Bronchial epithelial cell (primary cell): ENCODE results near the gene VWDE. TPM values are rescaled to one million over a fixed set of nuclear protein-coding genes. Genes with fewer than 3 reads are reported as not detected.
A peak's percentile ranks its signal among the peaks of the same experiment; 100 is the strongest.

Experiments
- DNase-seq: peaks from one replicate; pipeline ENCODE4 v3.0.0-alpha.2; 2010; ENCODE audit warnings: low read depth
- FAIRE-seq: peaks from 2 replicates; lab custom pipeline; 2011; peaks lifted over from hg19 to GRCh38; lab: Jason Lieb, UNC
- H3K27me3 ChIP-seq: 2 replicates; pipeline ENCODE4 v1.5.1; 2011; ENCODE audit warnings: low read length; ENCODE audit not compliant: control insufficient read depth, insufficient read depth
- H3K36me3 ChIP-seq: 2 replicates; pipeline ENCODE4 v1.5.1; 2011; ENCODE audit warnings: low read length; ENCODE audit not compliant: control insufficient read depth, insufficient read depth
- H3K4me3 ChIP-seq: 2 replicates; pipeline ENCODE4 v1.5.1; 2011; ENCODE audit warnings: mild to moderate bottlenecking, low read depth, low read length, control low read depth
- total RNA-seq: library from RNA; depleted of rRNA; stranded (reverse); fragments of >200 nt; gene quantifications from 2 replicates; pipeline ENCODE4 v1.2.1, GENCODE V29; 2014
- TF ChIP-seq, protein P1 (sequence below): IDR thresholded peaks from 2 replicates; pipeline ENCODE4 v1.5.1; 2011; ENCODE audit warnings: mild to moderate bottlenecking, moderate library complexity, low read length, control low read depth, inconsistent platforms; ENCODE audit not compliant: insufficient read depth, severe bottlenecking

The VWDE gene
- total RNA-seq, 1 donor from 2014 or later = 1.1 TPM

DNA sequence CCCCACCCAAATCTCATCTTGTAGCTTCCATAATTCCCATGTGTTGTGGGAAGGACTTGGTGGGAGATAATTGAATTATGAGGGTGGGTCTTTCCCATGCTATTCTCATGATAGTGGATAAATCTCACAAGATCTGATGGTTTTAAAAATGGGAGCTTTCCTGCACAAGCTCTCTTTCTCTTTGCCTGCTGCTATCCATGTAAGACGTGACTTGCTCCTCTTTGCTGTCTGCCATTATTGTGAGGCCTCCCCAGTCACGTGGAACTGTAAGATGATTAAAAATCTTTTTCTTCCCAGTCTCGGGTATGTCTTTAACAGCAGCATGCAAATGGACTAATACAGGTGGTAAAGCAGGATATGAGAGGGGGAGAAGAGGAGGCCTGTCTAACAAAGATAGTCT lies 104.3 kb downstream of the VWDE start:
- Histone ChIP-seq H3K36me3 (no peaks in the 10 kb centered on the region), H3K4me3 (no peak overlapping the region), H3K27me3 (no peaks in the 10 kb centered on the region)
- TF ChIP-seq, protein P1, sequence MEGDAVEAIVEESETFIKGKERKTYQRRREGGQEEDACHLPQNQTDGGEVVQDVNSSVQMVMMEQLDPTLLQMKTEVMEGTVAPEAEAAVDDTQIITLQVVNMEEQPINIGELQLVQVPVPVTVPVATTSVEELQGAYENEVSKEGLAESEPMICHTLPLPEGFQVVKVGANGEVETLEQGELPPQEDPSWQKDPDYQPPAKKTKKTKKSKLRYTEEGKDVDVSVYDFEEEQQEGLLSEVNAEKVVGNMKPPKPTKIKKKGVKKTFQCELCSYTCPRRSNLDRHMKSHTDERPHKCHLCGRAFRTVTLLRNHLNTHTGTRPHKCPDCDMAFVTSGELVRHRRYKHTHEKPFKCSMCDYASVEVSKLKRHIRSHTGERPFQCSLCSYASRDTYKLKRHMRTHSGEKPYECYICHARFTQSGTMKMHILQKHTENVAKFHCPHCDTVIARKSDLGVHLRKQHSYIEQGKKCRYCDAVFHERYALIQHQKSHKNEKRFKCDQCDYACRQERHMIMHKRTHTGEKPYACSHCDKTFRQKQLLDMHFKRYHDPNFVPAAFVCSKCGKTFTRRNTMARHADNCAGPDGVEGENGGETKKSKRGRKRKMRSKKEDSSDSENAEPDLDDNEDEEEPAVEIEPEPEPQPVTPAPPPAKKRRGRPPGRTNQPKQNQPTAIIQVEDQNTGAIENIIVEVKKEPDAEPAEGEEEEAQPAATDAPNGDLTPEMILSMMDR = no peak
- no peak for DNase-seq
- no peak for FAIRE-seq

DNA sequence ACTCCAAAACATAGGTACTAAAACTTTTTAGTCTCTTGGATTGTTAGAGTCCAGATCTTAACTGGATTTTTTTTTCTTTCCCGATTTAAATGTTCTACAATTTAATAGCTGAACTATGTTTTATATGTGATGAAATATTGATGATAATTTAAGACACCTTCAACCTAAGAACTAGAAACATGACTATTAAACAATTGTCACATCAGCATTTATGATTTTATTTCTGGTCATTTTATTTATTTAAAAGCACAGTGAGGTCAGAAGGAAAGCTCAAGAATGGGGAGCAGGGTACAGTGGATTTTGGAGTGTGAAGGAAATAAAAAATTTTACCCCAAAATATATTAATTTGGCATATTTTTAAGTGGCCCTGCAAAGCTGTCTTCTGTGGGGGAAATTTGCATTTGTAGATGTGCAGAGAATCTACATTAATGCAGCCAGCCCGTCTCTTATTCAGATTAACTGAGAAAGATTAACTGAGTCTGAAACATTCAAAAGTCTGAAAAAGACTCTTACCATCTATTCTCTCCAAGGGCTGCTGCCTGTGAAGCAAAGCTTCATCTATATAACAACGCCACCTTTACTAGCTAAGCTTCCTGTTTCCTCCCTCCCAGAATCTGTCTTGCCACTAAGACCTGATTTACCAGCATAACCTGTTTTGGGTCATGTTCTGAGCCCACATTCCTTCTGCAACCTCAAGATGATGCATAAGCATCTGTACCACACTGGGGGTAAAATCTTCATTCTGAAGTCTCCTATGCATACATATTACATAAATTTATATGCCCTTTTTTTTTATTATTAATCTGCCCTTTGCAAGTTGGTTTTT lies 106.2 kb downstream of the VWDE start:
- FAIRE-seq = no peak
- peak; percentile 87 for DNase-seq
- Histone ChIP-seq H3K36me3 (no peaks in the 10 kb centered on the region), H3K4me3 (no peak overlapping the region), H3K27me3 (no peaks in the 10 kb centered on the region)
- TF ChIP-seq, protein P1 = no peak

DNA sequence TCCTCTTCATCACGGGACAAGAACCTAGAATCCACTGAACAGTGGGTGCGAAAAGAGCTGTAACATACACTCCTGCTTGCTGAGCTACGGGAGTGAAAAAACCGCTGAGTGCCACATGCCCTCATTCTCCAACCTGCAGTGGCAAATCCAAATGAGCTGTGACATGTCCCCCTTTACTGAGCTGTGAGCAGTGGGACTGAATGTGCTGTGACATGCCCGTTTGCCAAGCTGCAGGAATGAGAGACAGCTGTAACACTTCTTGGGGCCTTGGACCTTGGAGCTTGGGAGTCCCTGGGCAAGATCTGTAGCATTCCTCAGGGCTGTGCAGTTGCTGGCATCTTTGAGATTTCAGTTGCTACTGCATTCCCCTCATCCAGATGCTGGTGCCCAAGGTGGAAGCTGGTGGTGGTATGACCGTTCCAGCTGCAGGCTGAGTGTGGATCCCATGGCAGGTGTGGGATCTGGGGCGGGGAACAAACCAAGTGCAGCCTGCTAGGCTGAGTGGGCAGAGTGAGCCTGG lies 107.6 kb downstream of the VWDE start:
- FAIRE-seq = peak; percentile 7
- TF ChIP-seq, protein P1 = no peak
- Histone ChIP-seq H3K36me3 (no peaks in the 10 kb centered on the region), H3K4me3 (no peak overlapping the region), H3K27me3 (no peaks in the 10 kb centered on the region)
- peak; percentile 56 for DNase-seq

DNA sequence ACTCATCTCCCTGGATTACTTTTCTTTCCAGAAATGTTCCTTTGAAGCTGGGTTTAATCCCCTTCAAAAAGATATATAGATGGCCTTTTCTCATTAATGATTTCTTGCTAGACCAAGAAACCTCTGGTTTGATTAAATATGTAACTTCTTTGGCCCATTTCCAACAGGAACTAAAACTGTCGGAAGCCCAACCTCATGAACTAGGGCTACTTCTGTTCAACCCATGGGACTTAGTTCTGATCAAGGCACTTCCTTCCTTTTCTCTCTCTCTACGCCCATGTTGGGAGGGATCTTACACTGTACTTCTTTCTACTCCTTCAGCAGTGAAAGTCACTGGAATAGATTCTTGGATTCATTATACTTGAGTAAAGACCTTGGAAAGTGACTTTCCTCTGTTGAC lies 109.0 kb downstream of the VWDE start:
- TF ChIP-seq, protein P1 = no peak
- no peak overlapping the region for H3K4me3 ChIP-seq
- FAIRE-seq (no peak), DNase-seq (no peak)
- H3K27me3 ChIP-seq = no peaks in the 10 kb centered on the region
- no peaks in the 10 kb centered on the region for H3K36me3 ChIP-seq

DNA sequence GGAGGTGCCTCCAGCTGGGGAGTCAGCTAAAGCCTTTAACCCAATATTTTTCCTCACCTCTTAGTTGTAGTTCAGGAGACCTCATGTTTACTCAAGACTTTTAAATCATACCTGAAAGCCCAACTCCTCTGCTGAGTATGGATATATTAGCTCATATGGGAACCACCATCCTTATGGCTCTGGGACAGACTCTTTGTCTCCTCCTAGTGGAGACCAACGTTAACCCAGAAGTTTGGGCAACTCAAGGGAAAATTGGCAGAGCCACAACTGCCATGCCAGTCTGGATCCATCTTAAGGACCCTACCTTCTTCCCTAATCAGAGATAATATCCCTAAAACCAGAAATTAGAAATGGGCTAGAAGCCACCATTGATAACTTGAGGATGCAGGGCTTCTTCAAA lies 111.8 kb downstream of the VWDE start:
- no peak for FAIRE-seq
- TF ChIP-seq, protein P1 = peak; percentile 11
- no peak for DNase-seq

More for the DNA sequence above, 111.8 kb downstream of the VWDE start:
- Histone ChIP-seq H3K27me3 (no peaks in the 10 kb centered on the region), H3K4me3 (no peak overlapping the region), H3K36me3 (no peaks in the 10 kb centered on the region)
